Ascending aorta (tissue), 2 donors: ENCODE results near the gene ZNF281. TPM values are rescaled to one million over a fixed set of nuclear protein-coding genes. Genes with fewer than 3 reads are reported as not detected.
"Not testable (repeated sequence)": the region's sequence is repeated elsewhere in the genome, so short reads cannot be mapped to it uniquely, and the experiment has no call there.

Experiments
- DNase-seq, 2 donors: peaks; one replicate each; pipeline ENCODE4 v3.0.0-alpha.2; 2019; ENCODE audit warnings: low spot score in 2 of 2
- H3K27ac ChIP-seq, 2 donors: fragments of 200-600 bp; sonication (generic); one replicate each; pipeline ENCODE4 v1.5.1; 2016 to 2017; ENCODE audit warnings: mild to moderate bottlenecking in 1 of 2
- H3K27me3 ChIP-seq: fragments of 200-600 bp; sonication (generic); one replicate; pipeline ENCODE4 v1.5.1; 2017
- H3K36me3 ChIP-seq, 2 donors: fragments of 200-600 bp; sonication (generic); one replicate each; pipeline ENCODE4 v1.5.1; 2016
- H3K4me1 ChIP-seq, 2 donors: fragments of 200-600 bp; sonication (generic); one replicate each; pipeline ENCODE4 v1.5.1; 2016 to 2017; ENCODE audit warnings: mild to moderate bottlenecking in 1 of 2
- H3K4me3 ChIP-seq, 2 donors: fragments of 200-600 bp; sonication (generic); one replicate each; pipeline ENCODE4 v1.5.1; 2016 to 2017; ENCODE audit warnings: mild to moderate bottlenecking in 1 of 2
- H3K9me3 ChIP-seq, 2 donors: fragments of 200-600 bp; sonication (generic); one replicate each; pipeline ENCODE4 v1.5.1; 2016
- intact Hi-C: fragments of 100-400 bp; cut with DNase I; formaldehyde crosslinking; loops from one replicate; pipeline ENCODE4 v1.15.1; 2023
- total RNA-seq: library from RNA; depleted of rRNA; stranded (reverse); fragments of >200 nt; gene quantifications from one replicate; pipeline ENCODE4 v1.1.0, GENCODE V29; 2016
- TF ChIP-seq, protein P1 (sequence below), 3 experiments: fragments of 200-600 bp in 2 of 3; fragments of 450-650 bp in 1 of 3; sonication (generic) in 2 of 3; IDR thresholded peaks; one replicate each; pipeline ENCODE4 v1.5.1; 2016 to 2019; ENCODE audit warnings: antibody characterized with exemption in 3 of 3, mild to moderate bottlenecking in 1 of 3, moderate library complexity in 1 of 3

ZNF281 gene
- total RNA-seq, 1 donor from 2014 or later, result 3.7 TPM

DNA sequence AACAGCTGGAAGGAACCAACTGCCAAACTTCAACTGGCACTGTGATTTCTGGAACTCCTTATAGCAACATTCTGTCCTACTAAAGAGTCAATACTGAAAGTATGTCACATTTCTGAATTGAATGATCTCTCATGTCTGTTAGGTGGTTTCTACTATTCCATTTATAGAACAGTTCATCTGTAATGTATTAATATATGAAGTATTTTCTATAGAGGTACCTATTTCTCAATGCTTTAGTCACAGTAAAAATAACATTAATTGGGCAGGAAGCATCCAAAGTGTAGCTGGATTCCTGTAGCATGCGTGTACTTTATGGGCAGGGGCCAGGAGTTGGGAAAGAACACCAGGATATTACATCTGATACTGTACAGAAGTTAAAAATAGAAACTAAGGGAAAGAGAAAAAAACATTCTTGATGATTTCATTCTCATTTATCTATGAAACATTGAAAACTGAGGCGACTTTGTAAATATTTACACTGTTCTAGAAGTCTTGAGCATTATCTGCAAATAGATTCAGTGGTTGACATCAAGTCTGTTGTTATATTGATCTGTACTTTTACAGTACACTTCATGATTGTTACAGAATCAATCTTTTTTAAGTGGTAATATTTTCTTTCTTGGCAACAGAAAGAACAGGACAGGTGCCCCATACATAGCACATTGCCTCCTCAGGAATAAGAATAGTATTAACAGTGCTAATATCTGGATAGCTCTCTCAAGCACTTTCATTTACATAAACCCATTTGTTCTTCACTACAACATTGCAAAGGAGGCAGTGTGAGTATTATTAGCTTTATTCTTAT is 6.2 kb upstream of the ZNF281 start:
- Histone ChIP-seq H3K4me1 (peaks cover 0 to 14% of the 10 kb centered on the region in 2 donors), H3K36me3 (no peaks in the 10 kb centered on the region), H3K27ac (peak overlapping the region; percentile 68 to 76), H3K27me3 (no peaks in the 10 kb centered on the region), H3K9me3 (no peaks in the 10 kb centered on the region), H3K4me3 (peak overlapping the region in 1 of 2 donors; percentile 10)
- DNase-seq, result peak; percentile 53 to 93
- intact Hi-C loops, result no loop called here
- TF ChIP-seq, protein P1, sequence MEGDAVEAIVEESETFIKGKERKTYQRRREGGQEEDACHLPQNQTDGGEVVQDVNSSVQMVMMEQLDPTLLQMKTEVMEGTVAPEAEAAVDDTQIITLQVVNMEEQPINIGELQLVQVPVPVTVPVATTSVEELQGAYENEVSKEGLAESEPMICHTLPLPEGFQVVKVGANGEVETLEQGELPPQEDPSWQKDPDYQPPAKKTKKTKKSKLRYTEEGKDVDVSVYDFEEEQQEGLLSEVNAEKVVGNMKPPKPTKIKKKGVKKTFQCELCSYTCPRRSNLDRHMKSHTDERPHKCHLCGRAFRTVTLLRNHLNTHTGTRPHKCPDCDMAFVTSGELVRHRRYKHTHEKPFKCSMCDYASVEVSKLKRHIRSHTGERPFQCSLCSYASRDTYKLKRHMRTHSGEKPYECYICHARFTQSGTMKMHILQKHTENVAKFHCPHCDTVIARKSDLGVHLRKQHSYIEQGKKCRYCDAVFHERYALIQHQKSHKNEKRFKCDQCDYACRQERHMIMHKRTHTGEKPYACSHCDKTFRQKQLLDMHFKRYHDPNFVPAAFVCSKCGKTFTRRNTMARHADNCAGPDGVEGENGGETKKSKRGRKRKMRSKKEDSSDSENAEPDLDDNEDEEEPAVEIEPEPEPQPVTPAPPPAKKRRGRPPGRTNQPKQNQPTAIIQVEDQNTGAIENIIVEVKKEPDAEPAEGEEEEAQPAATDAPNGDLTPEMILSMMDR (IDR thresholded peaks at IDR 0.05), result no peak

DNA sequence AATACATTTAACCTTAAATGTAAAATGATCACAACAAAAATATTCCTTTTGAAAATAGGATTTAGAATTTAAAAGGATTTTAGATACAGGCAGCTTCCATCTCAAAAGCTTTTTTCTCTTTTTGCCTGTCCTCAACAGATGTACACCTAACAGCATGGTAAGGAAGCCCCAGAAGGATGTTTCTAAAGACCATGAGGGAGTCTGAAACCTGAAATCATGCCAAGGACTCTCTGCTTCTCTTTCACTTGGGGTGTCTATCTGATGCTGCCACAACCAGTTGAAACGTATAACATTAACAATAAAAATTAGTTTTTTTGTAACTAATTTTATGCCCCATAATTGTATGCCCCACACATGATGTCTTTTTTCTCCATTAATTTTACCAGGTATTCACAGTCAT is 5.4 kb upstream of the ZNF281 start:
- Histone ChIP-seq H3K36me3 (no peaks in the 10 kb centered on the region), H3K4me3 (no peak overlapping the region), H3K27me3 (no peaks in the 10 kb centered on the region), H3K27ac (peak overlapping the region; percentile 68 to 76), H3K4me1 (peaks cover 0 to 14% of the 10 kb centered on the region in 2 donors), H3K9me3 (no peaks in the 10 kb centered on the region)
- DNase-seq, result no peak
- TF ChIP-seq, protein P1 (IDR thresholded peaks at IDR 0.05), result no peak
- intact Hi-C loops, result no loop called here

DNA sequence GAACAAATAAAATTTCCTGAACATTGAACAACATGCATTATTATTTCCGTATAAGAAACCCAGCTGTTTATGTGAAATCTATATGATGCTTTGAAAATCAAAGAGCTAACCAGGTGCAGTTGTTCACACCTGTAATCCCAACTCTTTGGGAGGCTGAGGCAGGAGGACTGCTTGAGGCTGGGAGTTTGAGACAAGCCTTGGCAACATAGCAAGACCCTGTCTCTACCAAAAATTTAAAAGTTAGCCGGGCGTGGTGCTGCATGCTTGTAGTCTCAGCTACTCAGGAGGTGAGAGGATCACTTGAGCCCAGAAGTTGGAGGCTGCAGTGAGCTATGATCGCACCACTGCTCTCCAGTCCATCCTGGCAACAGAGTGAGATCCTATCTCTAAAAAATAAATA is 4.8 kb upstream of the ZNF281 start:
- Histone ChIP-seq H3K36me3 (no peaks in the 10 kb centered on the region), H3K27me3 (no peaks in the 10 kb centered on the region), H3K4me1 (peaks cover 0 to 14% of the 10 kb centered on the region in 2 donors), H3K9me3 (no peaks in the 10 kb centered on the region), H3K4me3 (no peak overlapping the region), H3K27ac (peak overlapping the region in 1 of 2 donors; percentile 76)
- intact Hi-C loops, result loop anchor here (5.0 kb wide), 1 partner anchor 258 kb away; no protein-coding TSS in a partner anchor
- TF ChIP-seq, protein P1 (IDR thresholded peaks at IDR 0.05), result no peak
- DNase-seq, result no peak

DNA sequence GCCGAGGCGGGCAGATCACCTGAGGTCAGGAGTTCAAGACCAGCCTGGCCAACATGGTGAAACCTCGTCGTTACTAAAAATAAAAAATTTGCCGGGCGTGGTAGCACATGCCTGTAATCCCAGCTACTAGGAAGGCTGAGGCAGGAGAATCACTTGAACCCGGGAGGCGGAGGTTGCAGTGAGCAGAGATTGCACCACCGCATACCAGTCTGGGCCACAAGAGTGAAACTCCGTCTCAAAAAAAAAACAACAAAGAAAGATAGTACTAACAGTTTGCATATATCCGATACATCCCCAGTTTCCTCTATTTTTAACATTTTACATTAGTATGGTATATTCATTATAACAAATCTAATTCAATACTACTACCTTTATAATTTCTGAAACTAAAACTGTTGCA is 3.9 kb upstream of the ZNF281 start:
- intact Hi-C loops, result loop anchor here (5.0 kb wide), 1 partner anchor 259 kb away; no protein-coding TSS in a partner anchor

DNA sequence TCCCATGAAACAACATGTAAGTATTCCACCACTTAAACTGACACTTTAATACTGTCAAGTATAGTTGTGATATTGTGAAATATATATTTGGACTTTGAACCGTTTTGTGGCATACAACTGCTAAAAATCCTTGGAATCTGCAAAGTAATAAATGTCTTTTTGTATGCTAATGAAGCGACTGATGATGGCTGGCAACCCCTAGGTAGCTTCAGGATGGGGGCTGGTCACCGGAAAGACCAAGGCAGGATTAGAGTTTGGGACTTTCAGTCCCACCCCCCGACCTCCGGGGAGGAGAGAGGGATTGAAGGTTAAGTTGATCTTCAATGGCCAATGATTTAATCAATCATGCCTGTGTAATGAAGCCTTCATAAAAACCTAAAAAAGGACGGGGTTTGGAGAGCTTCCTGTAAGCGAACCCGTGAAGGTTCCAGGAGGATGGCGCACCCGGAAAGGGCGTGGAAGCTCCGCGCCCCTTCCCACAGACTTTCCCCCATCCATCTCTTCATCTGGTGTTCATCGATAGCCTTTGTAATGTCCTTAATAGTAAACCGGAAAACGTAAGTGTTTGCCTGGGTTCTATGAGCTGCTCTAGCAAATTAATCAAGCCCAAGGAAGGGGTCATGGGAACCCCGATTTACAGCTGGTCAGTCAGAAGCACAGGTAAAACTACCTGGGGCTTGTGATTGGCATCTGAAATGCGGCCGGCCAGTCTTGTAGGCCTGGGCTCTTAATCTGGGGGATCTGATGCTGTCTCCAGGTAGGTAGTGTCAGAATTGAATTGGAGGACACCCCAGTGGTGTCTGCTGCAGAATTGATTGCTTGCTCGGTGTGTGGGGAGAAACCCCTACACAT is 1.8 kb upstream of the ZNF281 start:
- Histone ChIP-seq H3K36me3 (no peaks in the 10 kb centered on the region), H3K4me1 (peaks cover 15 to 35% of the 10 kb centered on the region in 2 donors), H3K9me3 (no peaks in the 10 kb centered on the region), H3K27ac (no peak overlapping the region), H3K27me3 (no peaks in the 10 kb centered on the region), H3K4me3 (no peak overlapping the region)
- no peak for DNase-seq
- intact Hi-C loops, result loop anchor here (5.0 kb wide), 1 partner anchor 261 kb away; no protein-coding TSS in a partner anchor
- TF ChIP-seq, protein P1 (IDR thresholded peaks at IDR 0.05), result no peak

More for the DNA sequence above, 3.9 kb upstream of the ZNF281 start:
- not testable (repeated sequence) for DNase-seq, H3K4me3 ChIP-seq, H3K27ac ChIP-seq, H3K36me3 ChIP-seq, H3K27me3 ChIP-seq, H3K9me3 ChIP-seq
- peaks cover 2 to 17% of the 10 kb centered on the region in 2 donors for H3K4me1 ChIP-seq
